Heart left ventricle (tissue), 13 donors: ENCODE data around the gene ZFYVE27.

Source experiments
- POLR2A ChIP-seq, 2 donors: fragments of 450-650 bp; IDR thresholded peaks; one replicate each; pipeline ENCODE4 v1.6.1; 2017; ENCODE audit warnings: antibody characterized with exemption in 2 of 2, mild to moderate bottlenecking in 2 of 2, moderate library complexity in 2 of 2
- TF ChIP-seq, protein P1 (sequence below), 12 donors: fragments of 200-600 bp; sonication (generic) in 4 of 12; IDR thresholded peaks; one replicate each; pipeline versions ENCODE4 v1.5.0 to v1.8.0; 2018 to 2022; ENCODE audit warnings: antibody characterized with exemption in 12 of 12, mild to moderate bottlenecking in 5 of 12
- donor health status: ischemic (EF 13 %, LVEDD 7.1; RV severe dilation, severe dysfunction).
- donor health status: DM: no; HTN: yes; CAD: no.
- donor health status: DM: no; HTN: no; CAD: no.
- donor health status: ischemic (EF 25% LVEDD 6.9; RV normal size, moderate dysfunction).
- donor health status: ischemic (EF 25% LVEDD 5.7; RV mildly dilated, moderate dysfunction).
- donor health status: ischemic (EF 35%, LVEDD 5.7; RV mildly dilated, moderate dysfunction).
- donor health status: nonischemic (EF 11% LVEDD 7.7; RV severe dilation, severe dysfunction).
- donor health status: DM: yes; HTN: yes; CAD: no.
- donor health status: PGD.
- donor health status: ischemic (EF 29% LVEDD 5.4; RV normal size, mild dysfunction).
- donor health status: nonischemic (EF 23%, LVEDD 6.1; RV moderate dilation, normal function).

DNA sequence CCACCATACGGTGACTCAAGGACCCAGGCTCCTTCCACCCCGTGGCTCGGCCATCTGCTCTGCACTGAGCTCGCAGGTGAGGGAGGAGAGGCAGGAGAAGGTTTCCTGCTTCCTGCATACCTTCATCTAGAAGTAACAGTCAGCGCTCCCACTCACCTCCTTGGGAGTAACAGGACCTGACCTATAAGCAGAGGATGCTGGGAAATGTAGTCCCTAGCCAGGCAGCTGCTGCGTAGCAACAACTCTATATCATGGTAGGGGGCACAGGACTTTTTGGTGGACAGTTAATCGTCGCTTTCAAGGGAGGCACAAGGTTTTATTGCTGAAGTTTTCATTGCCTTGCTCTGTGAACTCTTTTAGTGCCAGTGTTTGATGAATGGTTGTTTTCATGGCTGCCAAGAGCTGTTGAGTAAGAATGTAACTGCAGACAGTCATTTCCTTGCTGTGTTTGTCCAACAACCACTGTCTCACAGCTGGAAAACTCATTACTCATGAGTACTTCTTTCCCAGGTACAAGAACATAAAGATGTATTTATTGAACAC lies 10.2 kb upstream of the ZFYVE27 start:
- TF ChIP-seq, protein P1, sequence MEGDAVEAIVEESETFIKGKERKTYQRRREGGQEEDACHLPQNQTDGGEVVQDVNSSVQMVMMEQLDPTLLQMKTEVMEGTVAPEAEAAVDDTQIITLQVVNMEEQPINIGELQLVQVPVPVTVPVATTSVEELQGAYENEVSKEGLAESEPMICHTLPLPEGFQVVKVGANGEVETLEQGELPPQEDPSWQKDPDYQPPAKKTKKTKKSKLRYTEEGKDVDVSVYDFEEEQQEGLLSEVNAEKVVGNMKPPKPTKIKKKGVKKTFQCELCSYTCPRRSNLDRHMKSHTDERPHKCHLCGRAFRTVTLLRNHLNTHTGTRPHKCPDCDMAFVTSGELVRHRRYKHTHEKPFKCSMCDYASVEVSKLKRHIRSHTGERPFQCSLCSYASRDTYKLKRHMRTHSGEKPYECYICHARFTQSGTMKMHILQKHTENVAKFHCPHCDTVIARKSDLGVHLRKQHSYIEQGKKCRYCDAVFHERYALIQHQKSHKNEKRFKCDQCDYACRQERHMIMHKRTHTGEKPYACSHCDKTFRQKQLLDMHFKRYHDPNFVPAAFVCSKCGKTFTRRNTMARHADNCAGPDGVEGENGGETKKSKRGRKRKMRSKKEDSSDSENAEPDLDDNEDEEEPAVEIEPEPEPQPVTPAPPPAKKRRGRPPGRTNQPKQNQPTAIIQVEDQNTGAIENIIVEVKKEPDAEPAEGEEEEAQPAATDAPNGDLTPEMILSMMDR (IDR thresholded peaks at IDR 0.05): no peak
- no peak for TF ChIP-seq POLR2A (IDR thresholded peaks at IDR 0.05)
